Activated naive CD8-positive, alpha-beta T cell treated with anti-CD3 and anti-CD28 coated beads, Interleukin-2, amount 10 ng/mL, durations not matched to agents 7 days and 5 days (primary cell): ENCODE results near the gene STRA6. TPM values are rescaled to one million over a fixed set of nuclear protein-coding genes. Genes with fewer than 3 reads are reported as not detected.

Experiments
- ATAC-seq: fragments of 150-1000 bp; cut with Tn5 transposase; one replicate; pipeline ENCODE4 v1.10.0; 2021; ENCODE audit warnings: low read depth, moderate library complexity
- POLR2A ChIA-PET: fragments of 350-600 bp; sonication (Branson Sonifier 250); formaldehyde crosslinking; loops from one replicate; lab custom pipeline; 2021; ENCODE audit warnings: antibody characterized with exemption; lab: Charles Lee
- DNase-seq: peaks from one replicate; pipeline ENCODE4 v3.0.0; 2021
- H3K27ac Mint-ChIP-seq: one replicate; pipeline ENCODE4 v1.8.0; 2022; ENCODE audit warnings: mild to moderate bottlenecking, mixed read lengths
- H3K27me3 Mint-ChIP-seq: one replicate; pipeline ENCODE4 v1.8.0; 2022; ENCODE audit warnings: mild to moderate bottlenecking, moderate library complexity, mixed read lengths
- H3K36me3 Mint-ChIP-seq: one replicate; pipeline ENCODE4 v1.8.0; 2021; ENCODE audit warnings: mild to moderate bottlenecking, mixed read lengths
- H3K4me1 Mint-ChIP-seq: one replicate; pipeline ENCODE4 v1.8.0; 2021; ENCODE audit warnings: mixed read lengths
- H3K4me3 Mint-ChIP-seq: one replicate; pipeline ENCODE4 v1.8.0; 2022; ENCODE audit warnings: mild to moderate bottlenecking, moderate library complexity, mixed read lengths
- H3K9me3 Mint-ChIP-seq: one replicate; pipeline ENCODE4 v1.8.0; 2021; ENCODE audit warnings: mixed read lengths
- total RNA-seq, 2 experiments: library from RNA; stranded (reverse); gene quantifications; one replicate each; pipeline ENCODE4 v1.2.3, GENCODE V29; 2021

The STRA6 gene
- total RNA-seq, 2 experiments from 2014 or later = not detected

DNA sequence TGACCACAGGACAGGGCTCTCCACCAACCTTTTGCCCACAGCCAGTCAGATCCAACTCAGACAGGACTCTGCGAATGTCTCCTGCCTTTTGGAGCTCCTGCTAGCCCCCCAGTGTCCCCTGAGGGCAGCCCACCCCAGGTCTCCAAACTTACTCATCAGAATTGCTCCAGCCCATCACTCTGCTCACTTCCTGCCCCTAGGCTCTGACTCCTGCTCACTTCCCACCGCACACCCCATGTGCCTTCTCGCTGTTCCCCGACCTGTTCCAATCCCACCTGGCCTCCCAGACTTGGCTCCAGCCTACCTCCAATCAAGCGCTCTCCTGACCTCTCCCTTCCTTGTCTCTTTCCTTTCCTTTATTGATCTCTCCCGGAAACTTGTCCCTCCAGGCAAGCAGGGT, 5.9 kb upstream of the STRA6 start:
- no peaks in the 10 kb centered on the region for H3K36me3 Mint-ChIP-seq
- ATAC-seq = no peak
- DNase-seq = no peak
- no peak overlapping the region for H3K27ac Mint-ChIP-seq
- peaks cover 7% of the 10 kb centered on the region for H3K27me3 Mint-ChIP-seq
- no peak overlapping the region for H3K4me3 Mint-ChIP-seq
- POLR2A ChIA-PET = no interaction called here
- peaks cover 9% of the 10 kb centered on the region for H3K4me1 Mint-ChIP-seq
- H3K9me3 Mint-ChIP-seq = no peaks in the 10 kb centered on the region

DNA sequence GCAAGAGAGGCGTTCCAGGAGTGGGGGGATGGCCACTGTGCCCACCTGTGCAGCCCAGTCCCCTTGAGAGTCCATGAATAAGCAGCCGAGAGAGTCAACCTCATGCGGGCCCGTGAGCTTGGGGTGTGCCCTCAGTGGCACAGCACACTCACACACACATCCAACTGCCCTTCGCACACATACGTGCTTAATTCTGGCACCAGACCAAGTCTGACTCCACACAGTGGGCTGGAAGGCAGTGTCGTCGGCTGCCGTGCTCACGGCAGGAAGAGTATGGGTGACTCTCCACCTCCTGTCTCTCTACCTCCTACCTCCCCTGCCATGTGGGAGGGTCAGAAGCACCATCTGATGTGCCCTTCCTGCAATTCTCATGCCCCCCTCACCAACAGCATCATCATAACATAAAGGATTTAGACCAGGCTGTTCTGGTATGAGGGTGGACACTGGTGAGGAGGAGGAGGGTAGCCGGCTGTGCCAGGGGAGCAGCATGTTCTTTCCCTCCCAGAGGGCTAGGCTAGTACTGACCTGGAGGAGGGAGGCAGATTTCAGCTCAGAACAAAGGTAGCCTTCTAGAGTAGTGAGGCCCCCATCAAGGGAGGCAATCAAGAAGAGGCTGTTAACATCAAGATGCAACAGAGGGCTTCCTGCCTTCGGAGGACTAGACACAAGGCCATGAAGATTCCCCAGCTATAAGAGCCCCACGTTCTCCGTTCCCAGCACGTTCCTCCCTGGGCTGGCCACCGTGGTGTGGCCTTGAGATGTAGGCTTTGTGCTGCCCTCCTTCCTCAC, 5.3 kb upstream of the STRA6 start:
- peaks cover 7% of the 10 kb centered on the region for H3K27me3 Mint-ChIP-seq
- no peak overlapping the region for H3K27ac Mint-ChIP-seq
- no peak for DNase-seq
- H3K36me3 Mint-ChIP-seq = no peaks in the 10 kb centered on the region
- POLR2A ChIA-PET = no interaction called here
- peak; percentile 21 for ATAC-seq
- no peak overlapping the region for H3K4me3 Mint-ChIP-seq
- H3K9me3 Mint-ChIP-seq = no peaks in the 10 kb centered on the region
- peaks cover 9% of the 10 kb centered on the region for H3K4me1 Mint-ChIP-seq

GRCh38 chr15:74206801-74207281, 4.3 kb upstream of the STRA6 start:
- DNase-seq (no peak), ATAC-seq (no peak)
- peaks cover 9% of the 10 kb centered on the region for H3K4me1 Mint-ChIP-seq
- H3K27ac Mint-ChIP-seq = no peak overlapping the region
- no peaks in the 10 kb centered on the region for H3K9me3 Mint-ChIP-seq
- POLR2A ChIA-PET = no interaction called here
- H3K27me3 Mint-ChIP-seq = peaks cover 7% of the 10 kb centered on the region
- H3K36me3 Mint-ChIP-seq = no peaks in the 10 kb centered on the region
- H3K4me3 Mint-ChIP-seq = no peak overlapping the region

DNA sequence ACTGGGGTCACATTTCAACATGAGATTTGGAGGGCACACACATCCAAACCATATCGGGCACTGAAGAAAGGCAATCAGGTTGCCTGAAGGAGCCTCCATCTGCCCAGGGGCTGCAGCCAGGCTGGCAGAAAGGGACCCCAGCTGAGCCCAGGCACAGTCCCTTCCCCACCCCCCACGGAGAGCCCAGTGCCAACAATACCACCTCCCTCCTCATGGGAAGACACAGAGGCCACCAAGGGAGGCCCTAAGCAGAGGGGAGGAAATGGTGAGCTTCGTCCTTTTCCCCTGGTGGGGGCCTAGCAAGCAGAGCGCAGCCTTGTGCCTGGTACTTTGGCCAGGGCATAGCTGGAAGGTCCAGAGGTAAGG, 3.0 kb upstream of the STRA6 start:
- Mint-ChIP-seq H3K27ac (no peak overlapping the region), H3K4me3 (no peak overlapping the region), H3K36me3 (no peaks in the 10 kb centered on the region), H3K4me1 (peaks cover 10% of the 10 kb centered on the region), H3K9me3 (no peaks in the 10 kb centered on the region), H3K27me3 (peaks cover 7% of the 10 kb centered on the region)
- ATAC-seq (no peak), DNase-seq (no peak)
- POLR2A ChIA-PET = no interaction called here

DNA sequence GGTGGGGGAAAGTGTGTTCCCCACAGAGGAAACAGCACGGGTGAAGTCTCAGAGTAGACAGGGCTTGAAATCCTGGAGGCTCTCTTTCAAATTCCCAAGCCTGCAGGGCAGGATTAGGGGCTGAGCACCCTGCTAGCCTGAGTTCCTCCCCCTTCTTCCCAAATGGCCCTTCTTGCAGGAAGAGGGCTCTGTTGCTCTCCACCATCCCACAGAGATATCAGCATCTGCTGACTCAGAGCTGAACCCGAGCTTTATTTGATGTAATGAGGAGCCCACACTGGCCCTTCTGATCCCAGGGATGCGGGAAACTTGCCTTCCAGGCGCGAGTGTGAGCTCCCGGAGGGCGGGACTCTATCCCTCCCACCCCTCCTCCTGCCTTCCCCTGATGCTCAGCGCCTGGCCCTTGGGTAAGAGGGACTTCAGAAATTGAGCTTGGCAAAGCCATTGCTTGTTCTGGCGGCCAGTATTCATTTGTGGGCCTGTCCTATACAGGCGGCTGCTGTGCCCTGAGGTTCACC, 1.4 kb upstream of the STRA6 start:
- Mint-ChIP-seq H3K4me3 (no peak overlapping the region), H3K9me3 (no peaks in the 10 kb centered on the region), H3K27ac (no peak overlapping the region), H3K27me3 (peaks cover 10% of the 10 kb centered on the region), H3K4me1 (peaks cover 12% of the 10 kb centered on the region), H3K36me3 (no peaks in the 10 kb centered on the region)
- no peak for ATAC-seq
- POLR2A ChIA-PET = no interaction called here
- no peak for DNase-seq

GRCh38 chr15:74201710-74202420, 722 bp downstream of the STRA6 start:
- no peak overlapping the region for H3K4me3 Mint-ChIP-seq
- peaks cover 12% of the 10 kb centered on the region for H3K4me1 Mint-ChIP-seq
- ATAC-seq (no peak), DNase-seq (no peak)
- no peaks in the 10 kb centered on the region for H3K9me3 Mint-ChIP-seq
- H3K27me3 Mint-ChIP-seq = peaks cover 7% of the 10 kb centered on the region
- no peaks in the 10 kb centered on the region for H3K36me3 Mint-ChIP-seq
- no peak overlapping the region for H3K27ac Mint-ChIP-seq
- POLR2A ChIA-PET = no interaction called here

- no peak overlapping the region for H3K4me3 Mint-ChIP-seq
- H3K27ac Mint-ChIP-seq = no peak overlapping the region
- peaks cover 7% of the 10 kb centered on the region for H3K27me3 Mint-ChIP-seq
- H3K9me3 Mint-ChIP-seq = no peaks in the 10 kb centered on the region
- DNase-seq (no peak), ATAC-seq (no peak)
- POLR2A ChIA-PET = no interaction called here
- H3K4me1 Mint-ChIP-seq = peaks cover 12% of the 10 kb centered on the region
- no peaks in the 10 kb centered on the region for H3K36me3 Mint-ChIP-seq
These were observed 1.6 kb downstream of the STRA6 start for GRCh38 chr15:74200871-74201419.

DNA sequence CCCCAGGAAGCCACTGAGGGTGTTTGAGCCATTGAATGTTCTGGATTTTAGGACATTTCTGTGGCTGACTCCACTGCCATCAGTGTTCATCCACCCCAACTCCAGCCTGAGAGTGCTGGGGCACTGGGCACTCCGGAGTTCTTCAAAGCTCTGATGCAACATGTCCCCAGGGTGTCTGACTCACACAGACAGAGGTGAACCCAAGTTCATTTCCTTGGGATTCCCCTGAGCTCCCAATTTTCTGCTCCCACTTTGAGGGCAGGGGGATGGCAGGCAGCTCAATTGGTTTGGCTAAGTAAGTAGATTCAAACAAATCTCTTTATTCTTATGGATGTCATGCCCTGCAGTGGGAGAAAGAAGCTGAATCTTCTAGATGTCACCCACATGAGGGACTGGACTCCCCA, 2.2 kb downstream of the STRA6 start:
- DNase-seq = no peak
- Mint-ChIP-seq H3K9me3 (no peaks in the 10 kb centered on the region), H3K4me1 (peaks cover 12% of the 10 kb centered on the region), H3K27me3 (peaks cover 7% of the 10 kb centered on the region), H3K36me3 (no peaks in the 10 kb centered on the region), H3K4me3 (no peak overlapping the region), H3K27ac (no peak overlapping the region)
- POLR2A ChIA-PET = no interaction called here
- ATAC-seq = no peak

GRCh38 chr15:74199297-74199652, 3.3 kb downstream of the STRA6 start:
- H3K4me1 Mint-ChIP-seq = peaks cover 3% of the 10 kb centered on the region
- no peaks in the 10 kb centered on the region for H3K9me3 Mint-ChIP-seq
- H3K36me3 Mint-ChIP-seq = no peaks in the 10 kb centered on the region
- POLR2A ChIA-PET = no interaction called here
- ATAC-seq (no peak), DNase-seq (no peak)
- no peak overlapping the region for H3K27ac Mint-ChIP-seq
- peaks cover 7% of the 10 kb centered on the region for H3K27me3 Mint-ChIP-seq
- H3K4me3 Mint-ChIP-seq = no peak overlapping the region

- POLR2A ChIA-PET = interaction anchor here (0.6 kb wide), 1 partner anchor 1371 kb away, joined by 3 read pairs; no protein-coding TSS in a partner anchor
- no peaks in the 10 kb centered on the region for H3K36me3 Mint-ChIP-seq
- DNase-seq (no peak), ATAC-seq (no peak)
- no peak overlapping the region for H3K27ac Mint-ChIP-seq
- peaks cover 3% of the 10 kb centered on the region for H3K4me1 Mint-ChIP-seq
- peaks cover 8% of the 10 kb centered on the region for H3K27me3 Mint-ChIP-seq
- H3K4me3 Mint-ChIP-seq = no peak overlapping the region
- H3K9me3 Mint-ChIP-seq = no peaks in the 10 kb centered on the region
These were observed 5.2 kb downstream of the STRA6 start for GRCh38 chr15:74197176-74197965.

GRCh38 chr15:74196175-74196574, 6.4 kb downstream of the STRA6 start:
- no peaks in the 10 kb centered on the region for H3K36me3 Mint-ChIP-seq
- POLR2A ChIA-PET = no interaction called here
- H3K27ac Mint-ChIP-seq = no peak overlapping the region
- H3K4me3 Mint-ChIP-seq = no peak overlapping the region
- H3K27me3 Mint-ChIP-seq = peaks cover 8% of the 10 kb centered on the region
- ATAC-seq (no peak), DNase-seq (no peak)
- H3K4me1 Mint-ChIP-seq = peaks cover 2% of the 10 kb centered on the region
- no peaks in the 10 kb centered on the region for H3K9me3 Mint-ChIP-seq

DNA sequence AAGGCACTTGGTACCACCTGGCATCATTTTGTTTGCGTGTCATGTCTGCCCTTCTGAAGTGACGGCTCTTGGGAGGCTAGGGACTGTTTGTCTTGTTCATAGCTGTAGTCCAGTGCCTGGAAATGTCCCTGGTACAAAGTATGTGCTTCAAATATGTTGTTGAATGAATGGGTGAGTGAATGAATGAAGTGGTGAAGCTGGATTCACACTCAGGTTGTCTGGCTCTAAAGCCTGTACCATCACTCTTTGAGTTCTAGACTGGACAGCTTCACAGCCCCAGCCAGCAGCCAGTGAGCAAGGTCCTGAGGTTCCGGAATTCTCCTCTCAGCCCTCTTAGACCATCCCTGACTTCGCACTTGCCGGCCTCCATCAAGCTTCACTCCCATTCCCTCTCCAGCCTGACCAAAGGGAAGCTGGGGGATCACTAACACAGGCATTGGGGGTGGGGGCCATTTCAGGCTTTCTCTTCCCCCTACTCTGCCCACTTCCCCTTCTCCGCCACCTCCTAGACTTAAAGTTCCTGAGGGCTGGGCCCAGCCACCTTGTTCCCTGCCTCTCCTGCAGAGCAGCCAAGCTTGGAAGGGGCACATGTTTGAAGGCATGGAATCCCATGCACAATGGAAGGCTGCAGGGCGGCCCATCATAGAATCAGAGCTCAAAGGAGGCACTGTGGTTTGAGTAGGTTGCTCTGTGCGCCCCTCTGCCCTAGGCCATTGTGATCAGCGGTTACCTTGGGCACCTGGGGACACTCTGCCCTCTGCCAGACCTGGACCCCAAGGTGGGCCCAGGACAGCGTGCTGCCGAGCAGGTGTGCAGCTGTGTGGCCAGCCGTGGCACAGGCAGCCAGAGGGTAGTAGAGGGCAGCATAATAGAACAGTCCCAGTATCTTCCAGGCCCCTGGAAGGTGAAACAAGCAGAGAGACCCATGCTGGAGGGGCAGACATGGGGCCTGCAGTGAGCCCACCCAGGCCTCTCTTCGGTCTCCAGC, 7.7 kb downstream of the STRA6 start:
- POLR2A ChIA-PET = no interaction called here
- H3K36me3 Mint-ChIP-seq = no peaks in the 10 kb centered on the region
- DNase-seq (no peak), ATAC-seq (no peak)
- H3K4me1 Mint-ChIP-seq = peaks cover 2% of the 10 kb centered on the region
- peaks cover 5% of the 10 kb centered on the region for H3K27me3 Mint-ChIP-seq
- H3K27ac Mint-ChIP-seq = no peak overlapping the region
- no peaks in the 10 kb centered on the region for H3K9me3 Mint-ChIP-seq
- H3K4me3 Mint-ChIP-seq = no peak overlapping the region
